GM12874 (cell line): ENCODE measurements around the gene ACVR1B.

ENCODE experiments used
- TF ChIP-seq, protein P1 (sequence below): IDR thresholded peaks from 2 replicates; pipeline ENCODE4 v1.5.1; 2011; ENCODE audit warnings: low read depth, mild to moderate bottlenecking, control low read depth, low read length, moderate library complexity; ENCODE audit not compliant: insufficient read depth

The ACVR1B gene

DNA sequence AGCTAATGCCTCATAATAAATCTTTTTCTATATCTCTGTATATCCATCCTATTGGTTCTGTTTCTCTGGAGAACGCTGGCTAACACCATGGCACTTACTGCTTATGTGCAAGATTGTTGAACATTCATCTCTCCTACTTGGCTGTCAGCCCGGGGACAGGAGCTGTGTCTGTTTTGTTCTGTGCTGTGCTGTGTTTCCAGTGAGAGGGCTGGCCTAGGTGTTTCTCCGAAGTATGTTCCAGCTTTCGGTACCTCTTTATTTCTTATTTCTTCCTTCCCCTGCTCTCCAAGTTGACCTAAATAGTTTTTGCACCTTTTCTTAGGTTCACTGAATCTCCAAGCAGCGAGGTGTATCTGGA is 80.9 kb downstream of the ACVR1B start:
- TF ChIP-seq, protein P1, sequence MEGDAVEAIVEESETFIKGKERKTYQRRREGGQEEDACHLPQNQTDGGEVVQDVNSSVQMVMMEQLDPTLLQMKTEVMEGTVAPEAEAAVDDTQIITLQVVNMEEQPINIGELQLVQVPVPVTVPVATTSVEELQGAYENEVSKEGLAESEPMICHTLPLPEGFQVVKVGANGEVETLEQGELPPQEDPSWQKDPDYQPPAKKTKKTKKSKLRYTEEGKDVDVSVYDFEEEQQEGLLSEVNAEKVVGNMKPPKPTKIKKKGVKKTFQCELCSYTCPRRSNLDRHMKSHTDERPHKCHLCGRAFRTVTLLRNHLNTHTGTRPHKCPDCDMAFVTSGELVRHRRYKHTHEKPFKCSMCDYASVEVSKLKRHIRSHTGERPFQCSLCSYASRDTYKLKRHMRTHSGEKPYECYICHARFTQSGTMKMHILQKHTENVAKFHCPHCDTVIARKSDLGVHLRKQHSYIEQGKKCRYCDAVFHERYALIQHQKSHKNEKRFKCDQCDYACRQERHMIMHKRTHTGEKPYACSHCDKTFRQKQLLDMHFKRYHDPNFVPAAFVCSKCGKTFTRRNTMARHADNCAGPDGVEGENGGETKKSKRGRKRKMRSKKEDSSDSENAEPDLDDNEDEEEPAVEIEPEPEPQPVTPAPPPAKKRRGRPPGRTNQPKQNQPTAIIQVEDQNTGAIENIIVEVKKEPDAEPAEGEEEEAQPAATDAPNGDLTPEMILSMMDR = no peak

DNA sequence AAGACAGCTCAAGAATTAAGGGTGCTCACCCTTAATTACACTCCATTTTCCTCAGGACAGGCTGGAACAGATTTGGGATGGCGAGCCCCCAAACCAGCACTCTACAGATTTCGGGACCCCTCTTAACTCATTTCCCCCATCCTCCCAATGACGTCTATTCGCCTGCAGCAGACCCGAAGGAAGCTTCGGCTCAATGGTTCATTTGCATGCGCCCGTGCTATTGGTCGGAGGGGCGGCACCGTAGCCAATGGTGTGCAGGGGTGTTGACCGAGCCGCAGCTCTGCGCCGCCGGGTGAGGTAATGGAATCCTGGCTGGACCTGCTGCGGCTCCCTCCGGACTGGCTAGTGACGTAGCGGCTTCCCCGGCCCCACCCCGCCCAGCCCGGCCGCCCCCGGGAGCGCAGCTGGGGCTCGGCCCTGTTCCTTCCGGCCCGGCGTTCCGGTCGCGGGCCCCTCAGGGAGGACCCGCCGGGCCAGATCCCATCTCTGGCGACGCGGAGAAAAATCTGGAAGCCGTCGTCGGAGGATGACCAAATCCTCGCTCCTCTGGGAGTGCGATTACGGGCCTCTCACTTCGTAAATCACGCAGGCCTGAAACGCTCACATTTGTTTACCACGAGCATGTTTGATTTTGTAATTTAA is 81.4 kb downstream of the ACVR1B start:
- TF ChIP-seq, protein P1 = no peak

DNA sequence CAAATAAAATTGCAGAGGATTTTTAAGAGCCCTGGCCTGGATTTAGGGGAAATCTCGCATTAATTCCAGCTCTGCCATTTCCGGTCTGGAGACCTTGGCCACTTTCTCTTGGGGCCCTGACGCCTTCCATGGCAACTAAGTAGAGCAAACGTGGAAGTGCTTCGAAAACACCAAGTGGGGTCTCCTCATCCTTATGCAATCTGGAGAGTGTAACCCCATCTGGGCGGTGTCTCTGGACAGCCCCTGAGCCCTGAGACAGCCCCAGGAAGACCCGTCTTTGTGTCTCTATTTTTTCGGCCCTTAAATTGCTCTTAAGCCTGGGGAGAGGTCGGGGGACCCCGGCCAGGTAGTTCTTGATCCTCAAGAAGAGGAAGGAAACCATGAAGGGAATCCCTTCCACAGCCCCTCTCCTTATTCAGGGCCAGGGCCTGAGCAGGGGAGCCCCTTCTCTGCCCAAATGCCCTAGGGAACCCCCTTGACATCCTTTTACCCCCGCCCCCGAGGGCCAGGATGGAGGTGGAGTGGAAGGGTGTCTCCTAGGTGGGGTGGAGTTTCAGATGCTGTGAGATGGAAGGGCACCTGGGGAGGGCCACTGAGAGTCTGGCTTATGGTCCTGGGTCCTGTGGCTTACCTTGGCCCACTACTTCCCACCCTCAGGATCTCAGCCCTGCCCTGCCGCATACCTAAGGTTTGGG is 82.1 kb downstream of the ACVR1B start:
- TF ChIP-seq, protein P1 = no peak

DNA sequence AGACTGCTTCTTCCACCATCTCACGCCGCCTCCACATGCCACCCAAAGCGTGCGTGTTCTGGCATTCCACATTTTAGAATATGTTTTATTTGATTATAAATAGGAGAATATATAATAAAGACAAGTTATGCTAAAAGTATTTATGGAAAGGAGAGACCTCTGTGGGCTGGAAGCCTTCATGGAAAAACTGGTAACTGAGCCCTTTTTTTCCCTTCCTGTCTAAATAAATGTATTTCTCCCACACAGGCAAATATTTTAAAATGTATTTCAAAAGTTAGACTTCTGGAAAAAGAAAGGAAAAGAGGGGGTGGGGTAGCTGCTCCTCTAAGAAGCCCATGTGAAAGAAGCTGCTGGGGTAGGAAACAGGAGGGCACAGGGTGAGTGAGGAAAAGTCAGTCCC is 83.7 kb downstream of the ACVR1B start:
- TF ChIP-seq, protein P1 = no peak

DNA sequence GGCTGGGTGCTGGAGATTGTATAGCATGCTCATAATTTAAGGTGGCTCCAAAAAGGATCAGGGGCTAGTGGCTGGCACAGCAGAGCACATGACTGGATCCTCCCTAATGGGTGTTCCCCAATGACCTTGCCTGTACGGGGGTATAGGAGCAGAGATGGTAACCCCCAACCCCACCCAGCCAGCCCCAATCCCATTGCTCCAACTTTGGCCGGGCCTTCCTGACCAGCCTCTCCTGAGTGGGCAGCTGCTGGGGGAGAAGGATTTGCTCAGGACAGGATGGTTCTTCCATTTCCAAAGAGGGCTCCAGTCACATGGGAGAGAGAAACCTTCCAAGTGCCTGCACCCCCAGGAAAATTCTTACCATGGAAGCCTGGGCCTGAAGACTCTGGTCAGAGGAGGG is 84.4 kb downstream of the ACVR1B start:
- TF ChIP-seq, protein P1 = no peak

DNA sequence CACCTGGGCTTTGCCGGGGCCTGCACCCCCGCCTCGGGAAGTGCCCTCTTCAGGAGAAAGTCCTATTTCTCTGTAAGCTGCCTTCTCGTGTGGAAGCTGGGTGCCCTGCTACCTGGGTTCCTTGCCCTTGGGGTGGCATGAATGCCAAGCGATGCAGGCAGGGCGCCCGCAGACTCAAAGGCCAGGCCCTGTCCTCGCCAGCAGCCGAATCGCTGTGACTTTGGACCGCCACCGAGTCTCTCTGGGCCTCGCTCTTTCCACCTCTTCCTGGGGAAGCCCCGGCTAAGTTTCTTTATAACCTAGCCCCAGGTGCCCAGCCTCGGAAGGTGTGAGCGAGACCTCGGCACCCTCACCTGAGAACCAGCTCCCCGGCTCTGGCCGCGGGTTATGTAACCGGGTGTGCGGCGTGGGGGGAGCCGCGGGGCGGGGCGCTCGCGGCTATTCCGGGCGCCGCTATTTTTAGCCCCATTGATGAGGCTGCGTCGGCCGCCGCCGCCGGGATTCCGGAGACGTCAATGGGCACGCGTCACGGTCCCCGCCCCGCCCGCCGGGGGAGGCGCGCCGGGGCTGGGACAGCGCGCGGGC is 85.2 kb downstream of the ACVR1B start:
- TF ChIP-seq, protein P1 = no peak

DNA sequence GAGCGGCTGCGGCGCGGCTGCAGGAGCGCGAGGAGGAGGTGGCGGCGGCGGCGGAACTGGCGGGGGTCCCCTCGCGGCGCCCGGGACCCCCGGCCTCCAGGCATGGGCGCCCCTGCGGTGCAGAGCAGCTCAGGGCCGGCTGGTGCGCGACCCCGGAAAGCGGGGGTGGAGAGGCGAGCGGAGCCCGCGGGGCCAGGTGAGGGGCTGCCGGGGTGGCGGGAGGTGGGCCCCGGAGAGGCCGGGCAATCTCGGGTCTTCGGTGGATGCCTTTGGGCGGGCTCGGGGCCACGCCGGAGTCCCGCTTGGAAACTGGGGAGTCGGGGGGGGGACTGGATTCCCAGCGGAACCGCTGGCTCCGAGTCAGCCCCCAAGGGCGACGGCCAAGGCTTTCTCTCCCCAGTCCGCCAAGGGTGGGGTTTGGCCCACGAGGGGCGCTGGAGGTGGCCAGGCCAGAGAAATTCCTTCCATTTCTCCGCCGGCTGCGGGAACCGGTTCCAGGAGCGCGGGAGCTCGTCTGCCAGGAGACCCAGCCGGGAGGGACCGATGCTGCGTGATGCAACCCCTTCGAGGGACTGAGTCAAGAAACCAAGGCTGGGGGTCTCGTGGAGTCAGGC is 85.9 kb downstream of the ACVR1B start:
- TF ChIP-seq, protein P1 = no peak
